HG03575 (cell line): Measurements from ENCODE around the gene PPT1.
"Not testable (repeated sequence)": the region's sequence is repeated elsewhere in the genome, so short reads cannot be mapped to it uniquely, and the experiment has no call there.

ENCODE experiments used
- ATAC-seq: cut with Tn5 transposase; IDR thresholded peaks from one replicate; pipeline ENCODE4 v1.9.1; 2021; ENCODE audit not compliant: unreplicated experiment, insufficient number of reproducible peaks, low FRiP score; ENCODE audit errors: extremely low read depth

The PPT1 gene

GRCh38 chr1:40094466-40095110 lies 2.5 kb downstream of the PPT1 start:
- no peak for ATAC-seq

- no peak for ATAC-seq
Measured at GRCh38 chr1:40092706-40093639, 4.1 kb downstream of the PPT1 start.

- ATAC-seq: no peak
Measured at GRCh38 chr1:40092241-40092640, 4.8 kb downstream of the PPT1 start.

- no peak for ATAC-seq
Measured at GRCh38 chr1:40090652-40091355, 6.2 kb downstream of the PPT1 start.

GRCh38 chr1:40084750-40085149 lies 12.3 kb downstream of the PPT1 start:
- not testable (repeated sequence) for ATAC-seq

GRCh38 chr1:40081871-40082270 lies 15.2 kb downstream of the PPT1 start:
- ATAC-seq: no peak

- no peak for ATAC-seq
Measured at GRCh38 chr1:40079774-40080400, 17.2 kb downstream of the PPT1 start.

GRCh38 chr1:40078512-40079333 lies 18.3 kb downstream of the PPT1 start:
- ATAC-seq: no peak

GRCh38 chr1:40076895-40077312 lies 20.1 kb downstream of the PPT1 start:
- no peak for ATAC-seq

- no peak for ATAC-seq
Measured at GRCh38 chr1:40075266-40075665, 21.8 kb downstream of the PPT1 start.

- ATAC-seq: no peak
Measured at GRCh38 chr1:40073062-40073461, 24.0 kb downstream of the PPT1 start.

GRCh38 chr1:40072142-40072541 lies 24.9 kb downstream of the PPT1 start:
- no peak for ATAC-seq

GRCh38 chr1:40067851-40068250 lies 29.2 kb downstream of the PPT1 start:
- no peak for ATAC-seq

GRCh38 chr1:40067023-40067422 lies 30.0 kb downstream of the PPT1 start:
- ATAC-seq: no peak

- ATAC-seq: no peak
Measured at GRCh38 chr1:40064797-40065499, 32.1 kb downstream of the PPT1 start.

GRCh38 chr1:40059960-40060750 lies 36.9 kb downstream of the PPT1 start:
- ATAC-seq: no peak

GRCh38 chr1:40059338-40059959 lies 37.6 kb downstream of the PPT1 start:
- no peak for ATAC-seq
